Glutamatergic neuron (in vitro differentiated cells): ENCODE measurements around the gene PGRMC1. TPM values are rescaled to one million over a fixed set of nuclear protein-coding genes. Genes with fewer than 3 reads are reported as not detected.
A peak's percentile ranks its signal among the peaks of the same experiment; 100 is the strongest.

Experiments
- DNase-seq: peaks from one replicate; pipeline ENCODE4 v3.0.0; 2022
- H3K27ac Mint-ChIP-seq: one replicate; pipeline ENCODE4 v1.8.0; 2020; ENCODE audit warnings: mild to moderate bottlenecking, mixed read lengths, inconsistent platforms; ENCODE audit not compliant: unreplicated experiment
- H3K27me3 Mint-ChIP-seq: one replicate; pipeline ENCODE4 v1.8.0; 2020; ENCODE audit warnings: mild to moderate bottlenecking, moderate library complexity, mixed read lengths, inconsistent platforms; ENCODE audit not compliant: unreplicated experiment
- H3K36me3 Mint-ChIP-seq: one replicate; pipeline ENCODE4 v1.8.0; 2020; ENCODE audit warnings: mild to moderate bottlenecking, mixed read lengths, inconsistent platforms; ENCODE audit not compliant: unreplicated experiment
- H3K4me1 Mint-ChIP-seq: one replicate; pipeline ENCODE4 v1.8.0; 2020; ENCODE audit warnings: mild to moderate bottlenecking, low read depth, mixed read lengths, inconsistent platforms; ENCODE audit not compliant: unreplicated experiment
- H3K4me3 Mint-ChIP-seq: one replicate; pipeline ENCODE4 v1.8.0; 2020; ENCODE audit warnings: mild to moderate bottlenecking, mixed read lengths, inconsistent platforms; ENCODE audit not compliant: unreplicated experiment
- H3K9me3 Mint-ChIP-seq: one replicate; pipeline ENCODE4 v1.8.0; 2020; ENCODE audit warnings: mild to moderate bottlenecking, moderate library complexity, mixed read lengths, inconsistent platforms; ENCODE audit not compliant: unreplicated experiment
- total RNA-seq: library from RNA; stranded (reverse); fragmentation: NEBNext Ultra II Directional; extraction: Animal tissue kit (Norgen Biotek cat#: 25700); gene quantifications from one replicate; pipeline ENCODE4 v1.2.1, GENCODE V29; 2021; ENCODE audit not compliant: unreplicated experiment
- TF ChIP-seq, protein P1 (sequence below): fragments of 200-600 bp; sonication (generic); IDR thresholded peaks from one replicate; pipeline ENCODE4 v1.5.0; 2021; ENCODE audit not compliant: partially characterized antibody, unreplicated experiment

The PGRMC1 gene
- total RNA-seq, 1 donor from 2014 or later = 239 TPM

DNA sequence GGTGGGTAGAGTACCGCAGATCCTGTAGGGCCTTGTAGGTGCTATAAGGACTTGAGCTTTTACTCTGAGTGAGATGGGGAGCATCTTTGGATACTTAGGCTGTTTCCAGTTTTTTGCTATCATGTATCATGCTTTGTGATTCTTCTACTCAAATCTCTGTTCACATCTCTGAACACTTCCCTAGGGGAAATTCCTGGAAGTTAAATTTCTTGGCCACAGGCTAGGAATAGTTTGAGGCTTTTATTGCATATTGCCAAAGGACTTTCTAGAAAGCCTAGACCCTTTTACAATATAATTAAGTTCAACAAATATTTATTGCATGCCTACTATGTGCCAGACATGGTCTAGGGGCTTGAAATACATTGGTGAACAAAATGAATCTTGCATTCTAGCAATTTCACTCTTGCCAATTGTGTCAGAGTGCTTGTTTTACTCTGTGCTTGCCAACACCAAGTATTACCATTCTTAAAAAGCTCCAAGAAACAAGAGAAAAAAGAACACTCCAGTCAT is 4.1 kb upstream of the PGRMC1 start:
- no peak for DNase-seq
- Mint-ChIP-seq H3K27ac (no peak overlapping the region), H3K4me1 (peaks cover 7% of the 10 kb centered on the region), H3K27me3 (no peaks in the 10 kb centered on the region), H3K4me3 (no peak overlapping the region), H3K36me3 (no peaks in the 10 kb centered on the region), H3K9me3 (peaks cover 5% of the 10 kb centered on the region)
- TF ChIP-seq, protein P1, sequence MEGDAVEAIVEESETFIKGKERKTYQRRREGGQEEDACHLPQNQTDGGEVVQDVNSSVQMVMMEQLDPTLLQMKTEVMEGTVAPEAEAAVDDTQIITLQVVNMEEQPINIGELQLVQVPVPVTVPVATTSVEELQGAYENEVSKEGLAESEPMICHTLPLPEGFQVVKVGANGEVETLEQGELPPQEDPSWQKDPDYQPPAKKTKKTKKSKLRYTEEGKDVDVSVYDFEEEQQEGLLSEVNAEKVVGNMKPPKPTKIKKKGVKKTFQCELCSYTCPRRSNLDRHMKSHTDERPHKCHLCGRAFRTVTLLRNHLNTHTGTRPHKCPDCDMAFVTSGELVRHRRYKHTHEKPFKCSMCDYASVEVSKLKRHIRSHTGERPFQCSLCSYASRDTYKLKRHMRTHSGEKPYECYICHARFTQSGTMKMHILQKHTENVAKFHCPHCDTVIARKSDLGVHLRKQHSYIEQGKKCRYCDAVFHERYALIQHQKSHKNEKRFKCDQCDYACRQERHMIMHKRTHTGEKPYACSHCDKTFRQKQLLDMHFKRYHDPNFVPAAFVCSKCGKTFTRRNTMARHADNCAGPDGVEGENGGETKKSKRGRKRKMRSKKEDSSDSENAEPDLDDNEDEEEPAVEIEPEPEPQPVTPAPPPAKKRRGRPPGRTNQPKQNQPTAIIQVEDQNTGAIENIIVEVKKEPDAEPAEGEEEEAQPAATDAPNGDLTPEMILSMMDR = no peak

GRCh38 chrX:119235051-119235511 is 1.0 kb upstream of the PGRMC1 start:
- peaks cover 10% of the 10 kb centered on the region for H3K4me1 Mint-ChIP-seq
- H3K9me3 Mint-ChIP-seq = peaks cover 12% of the 10 kb centered on the region
- peak overlapping the region; percentile 94 for H3K27ac Mint-ChIP-seq
- no peak for DNase-seq
- H3K27me3 Mint-ChIP-seq = peaks cover 4% of the 10 kb centered on the region
- H3K36me3 Mint-ChIP-seq = no peaks in the 10 kb centered on the region
- H3K4me3 Mint-ChIP-seq = peak overlapping the region; percentile 90
- TF ChIP-seq, protein P1 = no peak

GRCh38 chrX:119236623-119237561 is 807 bp downstream of the PGRMC1 start:
- Mint-ChIP-seq H3K4me1 (peaks cover 16% of the 10 kb centered on the region), H3K36me3 (no peaks in the 10 kb centered on the region), H3K9me3 (peaks cover 12% of the 10 kb centered on the region), H3K27ac (peak overlapping the region; percentile 98), H3K4me3 (peak overlapping the region; percentile 99), H3K27me3 (peaks cover 4% of the 10 kb centered on the region)
- DNase-seq = peak; percentile 28
- TF ChIP-seq, protein P1 = no peak

GRCh38 chrX:119237562-119237942 is 1.5 kb downstream of the PGRMC1 start:
- peaks cover 22% of the 10 kb centered on the region for H3K4me1 Mint-ChIP-seq
- peaks cover 4% of the 10 kb centered on the region for H3K27me3 Mint-ChIP-seq
- H3K27ac Mint-ChIP-seq = peak overlapping the region; percentile 98
- H3K9me3 Mint-ChIP-seq = peaks cover 12% of the 10 kb centered on the region
- H3K36me3 Mint-ChIP-seq = no peaks in the 10 kb centered on the region
- DNase-seq = no peak
- TF ChIP-seq, protein P1 = no peak
- H3K4me3 Mint-ChIP-seq = peak overlapping the region; percentile 99

DNA sequence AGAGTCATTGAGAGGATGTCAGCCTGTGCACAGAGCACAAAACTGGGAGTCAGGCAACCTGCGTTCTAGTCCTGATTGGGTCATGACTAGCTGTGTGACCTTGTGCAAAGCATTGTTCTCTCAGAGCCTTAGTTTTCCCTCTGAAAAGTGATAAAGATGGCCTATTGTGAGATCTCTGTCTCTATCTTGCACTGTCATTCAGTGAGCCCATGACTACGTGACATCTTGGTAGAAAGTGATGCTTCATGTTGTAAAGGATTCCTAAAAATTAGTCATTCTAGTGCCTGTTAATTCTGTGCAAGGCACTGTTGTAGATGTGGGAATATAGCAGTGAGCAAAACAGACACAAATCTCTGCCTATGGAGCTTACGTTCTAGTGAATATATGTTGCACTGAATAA is 2.5 kb downstream of the PGRMC1 start:
- no peak for DNase-seq
- peaks cover 13% of the 10 kb centered on the region for H3K9me3 Mint-ChIP-seq
- H3K4me1 Mint-ChIP-seq = peaks cover 29% of the 10 kb centered on the region
- peak overlapping the region; percentile 99 for H3K4me3 Mint-ChIP-seq
- H3K27me3 Mint-ChIP-seq = peaks cover 4% of the 10 kb centered on the region
- TF ChIP-seq, protein P1 = no peak
- H3K27ac Mint-ChIP-seq = no peak overlapping the region
- H3K36me3 Mint-ChIP-seq = no peaks in the 10 kb centered on the region
